PC-3 (cell line): Measurements from ENCODE around the gene TTC1. TPM values are rescaled to one million over a fixed set of nuclear protein-coding genes. Genes with fewer than 3 reads are reported as not detected.

ENCODE experiments used
- ATAC-seq: fragments of 200-7000 bp; cut with Tn5 transposase; 2 replicates; pipeline ENCODE4 v1.9.1; 2020; ENCODE audit warnings: mild to moderate bottlenecking, moderate library complexity
- BruUV-seq: library from RNA; stranded (reverse); fragments of 400-500 nt; replicated peaks from 2 replicates; lab custom pipeline; 2021; lab: Mats Ljungman, UMichigan
- CTCF ChIA-PET: fragments of 300-600 bp; sonication (Branson Sonifier 250); formaldehyde crosslinking; loops from one replicate; lab custom pipeline; 2022; ENCODE audit warnings: antibody characterized with exemption; lab: Charles Lee
- POLR2A ChIA-PET: fragments of 300-600 bp; sonication (Branson Sonifier 250); formaldehyde crosslinking; loops from one replicate; lab custom pipeline; 2022; ENCODE audit warnings: antibody characterized with exemption; ENCODE audit not compliant: unreplicated experiment; lab: Charles Lee
- DNase-seq: peaks from one replicate; pipeline ENCODE4 v3.0.0-alpha.2; 2015
- H2AFZ ChIP-seq: fragments of 300-600 bp; sonication (generic); 2 replicates; pipeline ENCODE4 v1.6.0; 2016; ENCODE audit warnings: antibody characterized with exemption, low read length
- H3F3A ChIP-seq: fragments of 300-600 bp; sonication (generic); one replicate; pipeline ENCODE4 v1.6.0; 2017; ENCODE audit warnings: antibody characterized with exemption, low read length, control low read depth, mild to moderate bottlenecking; ENCODE audit not compliant: unreplicated experiment
- H3K27ac ChIP-seq: fragments of 300-600 bp; sonication (generic); 2 replicates; pipeline ENCODE4 v1.5.1; 2016; ENCODE audit warnings: mild to moderate bottlenecking, low read length
- H3K27me3 ChIP-seq: fragments of 300-600 bp; sonication (generic); 2 replicates; pipeline ENCODE4 v1.6.1; 2016; ENCODE audit warnings: low read length, mixed read lengths
- H3K36me3 ChIP-seq: fragments of 300-600 bp; sonication (generic); 2 replicates; pipeline ENCODE4 v1.6.1; 2016; ENCODE audit warnings: low read depth, mixed run types, low read length, mixed read lengths
- H3K4me1 ChIP-seq: fragments of 300-600 bp; sonication (generic); 2 replicates; pipeline ENCODE4 v1.5.1; 2016; ENCODE audit warnings: low read length; ENCODE audit not compliant: insufficient read depth
- H3K4me2 ChIP-seq: fragments of 300-600 bp; sonication (generic); 2 replicates; pipeline ENCODE4 v1.6.0; 2016; ENCODE audit warnings: low read length
- H3K4me3 ChIP-seq: fragments of 300-600 bp; sonication (generic); 2 replicates; pipeline ENCODE4 v1.5.1; 2016; ENCODE audit warnings: mild to moderate bottlenecking, low read length, mixed read lengths
- H3K79me2 ChIP-seq: fragments of 300-600 bp; sonication (generic); 2 replicates; pipeline ENCODE4 v1.6.1; 2017; ENCODE audit warnings: low read length, mixed read lengths
- H3K9ac ChIP-seq: fragments of 300-600 bp; sonication (generic); 2 replicates; pipeline ENCODE4 v1.6.0; 2016; ENCODE audit warnings: mild to moderate bottlenecking, low read length
- H3K9me2 ChIP-seq: fragments of 300-600 bp; sonication (generic); replicated peaks from 2 replicates; pipeline ENCODE4 v1.6.1; 2016; ENCODE audit warnings: mixed run types, low read length, mixed read lengths
- H3K9me3 ChIP-seq: fragments of 300-600 bp; sonication (generic); 2 replicates; pipeline ENCODE4 v1.6.1; 2016; ENCODE audit warnings: low read length, mixed read lengths
- H4K20me1 ChIP-seq: fragments of 300-600 bp; sonication (generic); 2 replicates; pipeline ENCODE4 v1.6.1; 2016; ENCODE audit warnings: low read length, mixed read lengths
- CTCF ChIP-seq: fragments of 300-600 bp; sonication (generic); conservative IDR thresholded peaks from 2 replicates; pipeline ENCODE4 v1.5.1; 2017; ENCODE audit warnings: antibody characterized with exemption, low read depth, mild to moderate bottlenecking, low read length
- EZH2 ChIP-seq: fragments of 300-600 bp; sonication (generic); IDR thresholded peaks from one replicate; pipeline ENCODE4 v1.6.1; 2017; ENCODE audit warnings: antibody characterized with exemption, mild to moderate bottlenecking, low read length; ENCODE audit not compliant: unreplicated experiment
- EZH2phosphoT487 ChIP-seq: fragments of 300-600 bp; sonication (generic); IDR thresholded peaks from 2 replicates; pipeline ENCODE4 v1.6.1; 2018; ENCODE audit warnings: mild to moderate bottlenecking, antibody characterized with exemption, low read length, borderline replicate concordance
- intact Hi-C: fragments of 100-400 bp; cut with micrococcal nuclease; formaldehyde crosslinking; loops from 2 replicates; pipeline ENCODE4 v1.9.0; 2023
- total RNA-seq: library from RNA; depleted of rRNA; stranded (reverse); fragments of >200 nt; gene quantifications from 2 replicates; pipeline ENCODE4 v1.2.3, GENCODE V29; 2014

The TTC1 gene
- total RNA-seq, 1 experiment from 2014 or later: 61.4 TPM

GRCh38 chr5:159971931-159972461 is 36.9 kb upstream of the TTC1 start:
- Histone ChIP-seq H3K4me3 (no peak overlapping the region), H3K9me3 (no peaks in the 10 kb centered on the region), H2AFZ (no peak overlapping the region), H3F3A (no peaks in the 10 kb centered on the region), H3K27ac (no peak overlapping the region), H4K20me1 (no peaks in the 10 kb centered on the region), H3K79me2 (no peaks in the 10 kb centered on the region), H3K9me2 (no peaks in the 10 kb centered on the region), H3K9ac (no peak overlapping the region), H3K27me3 (no peaks in the 10 kb centered on the region), H3K36me3 (no peaks in the 10 kb centered on the region), H3K4me2 (no peak overlapping the region), H3K4me1 (peaks cover 20% of the 10 kb centered on the region)
- ChIA-PET CTCF (no interaction called here), POLR2A (no interaction called here)
- intact Hi-C loops: no loop called here
- DNase-seq: no peak
- BruUV-seq: no TSS peak
- TF ChIP-seq EZH2 (no peak), CTCF (no peak), EZH2phosphoT487 (no peak)
- no peak for ATAC-seq

GRCh38 chr5:159972538-159973362 is 36.2 kb upstream of the TTC1 start:
- Histone ChIP-seq H3K4me1 (peaks cover 20% of the 10 kb centered on the region), H3K79me2 (no peaks in the 10 kb centered on the region), H3K9me3 (no peaks in the 10 kb centered on the region), H3K9ac (no peak overlapping the region), H4K20me1 (no peaks in the 10 kb centered on the region), H3K27ac (no peak overlapping the region), H3K4me2 (no peak overlapping the region), H3K9me2 (no peaks in the 10 kb centered on the region), H3K36me3 (no peaks in the 10 kb centered on the region), H3K27me3 (no peaks in the 10 kb centered on the region), H3F3A (no peaks in the 10 kb centered on the region), H3K4me3 (no peak overlapping the region), H2AFZ (no peak overlapping the region)
- no TSS peak for BruUV-seq
- no peak for TF ChIP-seq CTCF
- no peak for TF ChIP-seq EZH2phosphoT487
- TF ChIP-seq EZH2: no peak
- CTCF ChIA-PET: no interaction called here
- POLR2A ChIA-PET: no interaction called here
- ATAC-seq (no peak), DNase-seq (no peak)
- intact Hi-C loops: no loop called here
